Measurements from ENCODE around the gene LEMD2. TPM values are rescaled to one million over a fixed set of nuclear protein-coding genes. Genes with fewer than 3 reads are reported as not detected.
A peak's percentile ranks its signal among the peaks of the same experiment; 100 is the strongest.

Gene LEMD2
- polyA plus RNA-seq, 3 donors = 11.4 to 59.5 (median 13.8) TPM

GRCh38 chr6:33830635-33831240, 41.8 kb upstream of the LEMD2 start:
- H3K4me1 ChIP-seq (ENCODE audit: control insufficient read depth in 1 of 2, insufficient read depth in 2 of 2, low read length in 2 of 2) = no peaks in the 10 kb centered on the region
- H3K4me2 ChIP-seq (replicated peaks; ENCODE audit: extremely low read depth, low read length, poor library complexity, severe bottlenecking) = no peak overlapping the region
- no peak overlapping the region for H3K9ac ChIP-seq (ENCODE audit: insufficient read depth, low read length, poor library complexity, severe bottlenecking)
- no peaks in the 10 kb centered on the region for H3K9me3 ChIP-seq (replicated peaks in 1 of 2; ENCODE audit: control insufficient read depth in 1 of 2, insufficient read depth in 1 of 2, low read length in 2 of 2)
- Mint-ChIP-seq H3K27me3 (ENCODE audit: low read depth in 3 of 3) (peaks cover 4 to 14% (median 11%) of the 10 kb centered on the region in 3 donors), H3K36me3 (no peaks in the 10 kb centered on the region), H3K27ac (peak overlapping the region in 1 of 7 donors; percentile 13), H3K4me3 (no peak overlapping the region), H3K9me3 (peaks cover 0 to 9% (median 3%) of the 10 kb centered on the region in 7 donors), H3K4me1 (no peaks in the 10 kb centered on the region)
- DNase-seq = no peak
- TF ChIP-seq CTCF (IDR thresholded peaks at IDR 0.05) = no peak
- H4K20me1 ChIP-seq (ENCODE audit: insufficient read depth, low read length) = no peaks in the 10 kb centered on the region
- H3K79me2 ChIP-seq (ENCODE audit: insufficient read depth, low read length) = no peaks in the 10 kb centered on the region
- no peak overlapping the region for H2AFZ ChIP-seq (ENCODE audit: insufficient read depth, low read depth, low read length, poor library complexity, severe bottlenecking)
- H3K27me3 ChIP-seq (ENCODE audit: control insufficient read depth in 2 of 2, insufficient read depth in 2 of 2, low read length in 2 of 2) = no peaks in the 10 kb centered on the region
- H3K36me3 ChIP-seq (replicated peaks in 1 of 2; ENCODE audit: control insufficient read depth in 1 of 2, insufficient read depth in 2 of 2, low read length in 2 of 2) = no peaks in the 10 kb centered on the region
- WGBS (ENCODE audit: insufficient coverage) = 87% methylated on average over 15 of the region's 21 CpGs
- H3K27ac ChIP-seq (ENCODE audit: low read depth in 1 of 2, low read length in 2 of 2) = no peak overlapping the region
- intact Hi-C loops (cut with micrococcal nuclease) = no loop called here
- H3K4me3 ChIP-seq (replicated peaks in 1 of 3; ENCODE audit: low read depth in 2 of 3, low read length in 3 of 3) = no peak overlapping the region

- Histone ChIP-seq H3K27me3 (ENCODE audit: control insufficient read depth in 2 of 2, insufficient read depth in 2 of 2, low read length in 2 of 2) (no peaks in the 10 kb centered on the region), H3K4me3 (replicated peaks in 1 of 3; ENCODE audit: low read depth in 2 of 3, low read length in 3 of 3) (no peak overlapping the region), H3K79me2 (ENCODE audit: insufficient read depth, low read length) (no peaks in the 10 kb centered on the region), H3K27ac (ENCODE audit: low read depth in 1 of 2, low read length in 2 of 2) (no peak overlapping the region), H3K4me1 (ENCODE audit: control insufficient read depth in 1 of 2, insufficient read depth in 2 of 2, low read length in 2 of 2) (no peaks in the 10 kb centered on the region), H3K4me2 (replicated peaks; ENCODE audit: extremely low read depth, low read length, poor library complexity, severe bottlenecking) (no peak overlapping the region), H3K9me3 (replicated peaks in 1 of 2; ENCODE audit: control insufficient read depth in 1 of 2, insufficient read depth in 1 of 2, low read length in 2 of 2) (no peaks in the 10 kb centered on the region), H3K36me3 (replicated peaks in 1 of 2; ENCODE audit: control insufficient read depth in 1 of 2, insufficient read depth in 2 of 2, low read length in 2 of 2) (no peaks in the 10 kb centered on the region), H3K9ac (ENCODE audit: insufficient read depth, low read length, poor library complexity, severe bottlenecking) (no peak overlapping the region), H2AFZ (ENCODE audit: insufficient read depth, low read depth, low read length, poor library complexity, severe bottlenecking) (no peak overlapping the region), H4K20me1 (ENCODE audit: insufficient read depth, low read length) (no peaks in the 10 kb centered on the region)
- no peaks in the 10 kb centered on the region for H3K36me3 Mint-ChIP-seq
- H3K27ac Mint-ChIP-seq = no peak overlapping the region
- peaks cover 0 to 9% (median 3%) of the 10 kb centered on the region in 7 donors for H3K9me3 Mint-ChIP-seq
- peaks cover 6 to 12% (median 9%) of the 10 kb centered on the region in 3 donors for H3K27me3 Mint-ChIP-seq (ENCODE audit: low read depth in 3 of 3)
- H3K4me1 Mint-ChIP-seq = no peaks in the 10 kb centered on the region
- intact Hi-C loops (cut with micrococcal nuclease) = no loop called here
- DNase-seq = no peak
- no peak for TF ChIP-seq CTCF (IDR thresholded peaks at IDR 0.05)
- no peak overlapping the region for H3K4me3 Mint-ChIP-seq
- 75% methylated on average over 14 of the region's 15 CpGs for WGBS (ENCODE audit: insufficient coverage)
Observed at GRCh38 chr6:33828764-33829731, 40.1 kb upstream of the LEMD2 start.

Data from CD14-positive monocyte (primary cell).